Limb (tissue), 2 donors: Measurements from ENCODE around the gene ZBED1.
"Not testable (repeated sequence)": the region's sequence is repeated elsewhere in the genome, so short reads cannot be mapped to it uniquely, and the experiment has no call there.

Source experiments
- DNase-seq, 2 donors: peaks; one replicate each; pipeline ENCODE4 v3.0.0-alpha.2; 2016; ENCODE audit errors: extremely low spot score in 2 of 2

ZBED1 gene

DNA sequence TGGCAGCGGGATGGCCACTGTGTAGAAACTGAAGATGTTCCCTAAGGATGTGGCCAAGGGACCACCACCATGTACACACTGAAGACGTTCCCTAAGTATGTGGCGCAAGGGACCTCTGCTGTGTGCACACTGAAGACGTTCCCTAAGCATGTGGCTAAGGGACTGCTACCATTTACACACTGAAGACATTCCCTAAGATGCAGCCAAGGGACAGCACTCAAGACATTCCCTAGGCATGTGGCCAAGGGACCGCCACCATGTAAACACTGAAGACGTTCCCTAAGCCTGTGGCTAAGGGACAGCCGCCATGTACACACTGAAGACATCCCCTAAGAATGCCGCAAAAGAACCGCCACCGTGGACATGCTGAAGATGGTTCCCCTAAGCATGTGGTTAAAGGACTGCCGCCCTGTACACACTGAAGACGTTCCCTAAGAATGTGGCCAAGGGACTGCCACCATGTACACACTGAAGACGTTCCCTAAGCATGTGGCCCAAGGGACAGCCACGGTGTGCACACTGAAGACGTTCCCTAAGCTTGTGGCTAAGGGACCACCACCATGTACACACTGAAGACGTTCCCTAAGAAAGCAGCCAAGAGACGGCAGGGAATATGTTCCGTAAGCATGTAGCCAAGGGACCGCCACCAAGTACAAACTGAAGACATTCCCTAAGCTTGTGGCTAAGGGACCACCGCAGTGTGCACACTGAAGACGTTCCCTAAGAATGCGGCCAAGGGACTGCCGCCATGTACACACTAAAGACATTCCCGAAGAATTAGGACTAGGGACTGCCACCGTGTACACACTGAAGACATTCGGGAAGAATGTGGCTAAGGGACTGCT is 43.3 kb downstream of the ZBED1 start:
- no peak for DNase-seq

DNA sequence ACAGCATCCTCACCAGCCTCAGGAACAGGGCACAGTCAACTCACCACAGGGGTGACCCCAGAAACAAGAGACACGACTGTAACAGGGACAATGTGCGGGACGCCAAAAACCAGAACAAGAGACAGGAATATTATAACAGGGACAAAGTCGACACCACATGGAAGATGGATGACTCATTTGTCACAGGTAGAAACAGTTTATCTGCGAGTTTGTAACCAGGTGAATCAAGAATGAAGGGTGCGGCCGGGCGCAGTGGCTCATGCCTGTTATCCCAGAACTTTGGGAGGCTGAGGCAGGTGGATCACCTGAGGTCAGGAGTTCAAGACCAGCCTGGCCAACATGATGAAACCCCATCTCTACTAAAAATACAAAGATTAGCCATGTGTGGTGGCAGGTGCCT is 44.7 kb downstream of the ZBED1 start:
- DNase-seq = not testable (repeated sequence)

DNA sequence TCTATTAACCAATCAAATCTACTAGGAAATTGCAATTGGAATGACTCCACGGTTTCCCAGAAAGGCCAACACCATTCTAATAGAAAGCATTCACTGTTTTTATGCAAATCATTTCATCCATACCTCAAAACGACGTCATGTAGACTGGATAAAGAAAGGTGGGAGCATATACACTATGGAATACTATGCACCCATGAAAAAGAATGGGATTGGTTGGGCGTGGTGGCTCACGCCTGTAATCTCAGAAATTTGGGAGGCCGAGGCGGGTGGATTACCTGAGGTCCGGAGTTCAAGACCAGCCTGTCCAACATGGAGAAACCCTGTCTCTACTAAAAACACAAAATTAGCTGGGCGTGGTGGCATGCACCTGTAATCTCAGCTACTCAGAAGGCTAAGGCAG is 46.2 kb downstream of the ZBED1 start:
- not testable (repeated sequence) for DNase-seq

DNA sequence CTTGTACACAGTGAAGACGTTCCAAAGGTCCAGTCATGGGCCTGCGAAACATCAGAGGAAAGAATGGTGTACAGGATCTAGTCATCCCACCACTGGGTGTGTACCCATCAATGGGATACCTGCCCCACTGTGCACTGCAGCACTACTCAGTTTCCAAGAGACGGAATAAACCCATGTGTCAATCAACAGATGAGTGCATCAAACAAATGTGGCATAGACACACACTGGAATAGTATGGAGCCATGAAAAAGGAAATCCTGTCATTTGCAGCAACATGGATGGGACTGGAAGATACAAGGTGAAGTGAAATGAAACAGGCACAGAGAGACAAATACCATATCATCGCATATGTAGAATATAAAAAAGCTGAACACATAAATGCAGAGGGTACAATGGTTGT is 48.0 kb downstream of the ZBED1 start:
- DNase-seq = no peak

DNA sequence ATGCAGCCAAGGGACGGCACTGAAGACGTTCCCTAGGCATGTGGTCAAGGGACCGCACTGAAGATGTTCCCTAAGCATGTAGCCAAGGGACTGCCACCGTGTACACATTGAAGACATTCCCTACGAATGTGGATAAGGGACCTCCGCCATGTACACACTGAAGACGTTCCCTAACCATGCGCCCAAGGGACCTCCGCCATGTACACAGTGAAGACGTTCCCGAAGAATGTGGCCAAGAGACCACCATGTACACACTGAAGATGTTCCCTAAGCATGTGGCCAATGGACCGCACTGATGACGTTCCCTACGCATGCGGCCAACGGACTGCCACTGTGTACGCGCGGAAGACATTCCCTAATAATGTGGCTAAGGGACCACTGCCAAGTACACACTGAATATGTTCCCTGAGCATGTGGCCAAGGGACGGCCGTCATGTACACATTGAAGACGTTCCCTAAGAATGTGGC is 48.4 kb downstream of the ZBED1 start:
- no peak for DNase-seq

DNA sequence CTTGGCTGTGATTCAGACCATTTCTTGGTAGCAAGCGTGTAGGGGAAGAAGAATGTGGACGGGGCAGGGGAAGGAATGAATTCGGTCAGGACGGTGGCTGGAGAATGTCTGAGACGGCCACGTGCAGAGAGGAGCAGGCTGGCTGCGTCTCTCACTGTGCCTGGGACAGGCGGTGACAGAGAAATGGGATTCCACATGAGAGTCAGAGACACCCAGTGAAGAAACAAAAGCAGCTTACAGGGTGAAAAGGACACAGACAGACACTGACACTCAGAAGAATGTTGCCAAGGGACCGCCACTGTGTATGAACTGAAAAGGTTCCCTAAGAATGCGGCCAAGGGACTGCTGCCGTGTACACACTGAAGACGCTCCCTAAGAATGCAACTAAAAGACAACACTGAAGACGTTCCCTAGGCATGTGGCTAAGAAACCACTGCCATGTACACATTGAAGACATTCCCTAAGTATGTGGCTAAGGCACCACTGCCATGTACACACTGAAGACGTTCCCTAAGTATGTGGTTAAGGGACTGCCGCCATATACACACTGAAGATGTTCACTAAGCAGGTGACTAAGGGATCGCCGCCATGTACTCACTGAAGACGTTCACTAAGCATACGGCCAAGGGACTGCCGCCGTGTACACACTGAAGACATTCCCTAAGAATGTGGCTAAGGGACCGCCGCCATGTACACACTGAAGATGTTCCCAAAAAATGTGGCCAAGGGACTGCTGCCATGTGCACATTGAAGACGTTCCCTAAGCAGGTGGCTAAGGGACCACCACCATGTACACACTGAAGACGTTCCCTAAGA is 49.1 kb downstream of the ZBED1 start:
- no peak for DNase-seq

DNA sequence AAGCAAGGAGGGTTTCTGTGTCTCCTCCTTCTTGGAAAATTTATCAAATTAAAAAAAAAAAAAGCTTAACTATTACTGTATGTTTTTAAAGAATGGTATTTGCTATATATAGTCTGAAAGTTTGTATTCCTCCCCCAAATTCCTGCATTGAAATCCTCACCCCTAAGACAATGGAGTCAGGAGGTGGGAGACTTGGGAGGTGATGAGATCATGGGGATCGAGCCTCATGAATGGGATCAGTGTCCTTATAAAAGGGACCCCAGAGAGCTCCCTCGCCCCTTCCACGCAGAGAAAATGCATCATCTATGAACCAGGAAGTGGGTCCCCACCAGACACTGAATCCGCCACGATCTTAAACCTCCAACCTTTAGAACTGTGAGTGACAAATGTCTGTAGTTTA is 50.1 kb downstream of the ZBED1 start:
- no peak for DNase-seq

DNA sequence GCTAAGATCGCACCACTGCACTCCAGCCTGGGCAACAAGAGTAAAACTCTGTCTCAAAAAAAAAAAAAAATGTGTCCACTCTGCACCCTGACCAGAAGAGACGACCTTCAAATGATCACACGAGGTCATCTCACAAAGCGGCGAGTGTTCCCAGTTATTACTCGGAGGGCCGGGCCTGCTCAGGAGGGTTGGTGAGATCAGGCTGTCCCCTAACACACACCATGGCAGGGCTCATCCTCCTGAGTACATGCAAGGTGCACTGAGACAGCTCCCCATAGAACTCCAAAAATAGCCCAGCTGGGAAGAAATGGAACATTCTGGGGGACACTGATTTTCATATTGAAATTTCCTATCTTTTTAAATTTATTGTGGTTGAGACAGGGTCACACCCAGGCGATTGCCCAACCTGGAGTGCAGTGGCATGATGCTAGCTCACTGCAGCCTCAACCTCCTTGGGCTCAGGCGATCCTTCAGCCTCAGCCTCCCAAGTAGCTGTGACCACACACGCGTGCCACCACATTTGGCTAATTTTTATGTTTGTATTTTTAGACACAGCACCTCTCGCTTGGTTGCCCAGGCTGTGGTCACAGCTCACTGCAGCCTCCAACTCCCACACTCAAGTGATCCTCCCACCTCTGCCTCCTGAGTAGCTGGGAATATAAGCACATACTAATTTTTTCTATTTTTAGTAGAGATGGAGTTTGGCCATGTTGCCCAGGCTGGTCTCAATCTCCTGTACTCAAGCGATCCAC is 51.5 kb downstream of the ZBED1 start:
- DNase-seq = no peak

DNA sequence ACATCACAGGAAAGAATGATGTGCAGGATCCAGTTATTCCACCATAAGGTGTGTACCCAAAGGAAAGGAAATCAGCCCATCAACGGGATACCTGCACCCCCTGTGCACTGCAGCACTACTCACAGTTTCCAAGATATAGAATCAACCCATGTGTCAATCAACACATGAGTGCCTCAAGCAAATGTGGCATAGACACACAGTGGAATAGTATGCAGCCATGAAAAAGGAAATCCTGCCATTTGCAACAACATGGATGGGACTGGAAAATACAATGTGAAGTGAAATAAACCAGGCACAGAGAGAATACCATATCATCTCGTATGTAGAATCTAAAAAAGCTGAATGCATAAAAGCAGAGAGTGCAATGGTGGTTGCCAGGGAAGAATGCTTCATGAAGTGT is 53.3 kb downstream of the ZBED1 start:
- no peak for DNase-seq

DNA sequence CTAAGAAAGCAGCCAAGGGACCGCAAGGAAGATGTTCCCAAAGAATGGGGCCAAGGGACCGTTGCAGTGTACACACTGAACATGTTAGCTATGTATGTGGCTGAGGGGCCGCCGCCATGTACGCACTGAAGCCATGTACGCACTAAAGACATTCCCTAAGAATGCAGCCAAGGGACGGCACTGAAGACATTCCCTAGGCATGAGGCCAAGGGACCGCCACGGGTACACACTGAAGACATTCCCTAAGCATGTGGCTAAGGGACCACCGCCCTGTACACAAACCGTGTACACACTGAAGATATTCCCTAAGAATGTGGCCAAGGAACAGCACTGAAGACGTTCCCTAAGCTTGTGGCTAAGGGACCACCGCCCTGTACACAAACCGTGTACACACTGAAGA is 54.0 kb downstream of the ZBED1 start:
- no peak for DNase-seq

DNA sequence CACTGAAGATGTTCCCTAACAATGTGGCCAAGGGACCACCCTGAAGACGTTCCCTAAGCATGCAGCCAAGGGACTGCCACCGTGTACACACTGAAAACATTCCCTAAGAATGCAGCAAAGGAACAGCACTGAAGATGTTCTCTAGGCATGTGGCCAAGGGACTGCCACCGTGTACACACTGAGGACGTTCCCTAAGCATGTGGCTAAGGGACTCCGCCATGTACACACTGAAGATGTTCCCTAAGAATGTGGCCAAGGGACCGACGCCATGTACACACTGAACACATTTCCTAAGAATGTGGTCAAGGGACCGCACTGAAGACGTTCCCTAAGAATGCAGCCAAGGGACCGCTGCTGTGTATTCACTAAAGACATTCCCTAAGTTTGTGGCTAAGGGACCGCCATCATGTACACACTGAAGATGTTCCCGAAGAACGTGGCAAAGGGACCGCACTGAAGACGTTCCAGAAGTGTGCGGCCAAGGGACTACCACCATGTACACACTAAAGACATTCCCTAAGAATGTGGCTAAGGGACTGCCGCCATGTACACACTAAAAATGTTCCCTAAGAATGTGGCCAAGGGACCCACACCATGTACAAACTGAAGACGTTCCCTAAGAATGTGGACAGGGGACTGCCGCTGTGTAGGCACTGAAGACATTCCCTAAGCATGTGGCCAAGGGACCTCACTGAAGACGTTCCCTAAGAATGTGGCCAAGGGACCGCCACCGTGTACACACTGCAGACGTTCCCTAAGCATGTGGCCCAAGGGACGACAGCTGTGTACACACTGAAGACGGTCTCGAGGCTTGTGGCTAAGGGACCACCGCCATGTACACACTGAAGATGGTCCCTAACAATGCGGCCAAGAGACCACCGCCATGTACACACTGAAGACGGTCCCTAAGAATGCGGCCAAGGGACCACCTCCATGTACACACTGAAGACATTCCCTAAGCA is 54.8 kb downstream of the ZBED1 start:
- no peak for DNase-seq

DNA sequence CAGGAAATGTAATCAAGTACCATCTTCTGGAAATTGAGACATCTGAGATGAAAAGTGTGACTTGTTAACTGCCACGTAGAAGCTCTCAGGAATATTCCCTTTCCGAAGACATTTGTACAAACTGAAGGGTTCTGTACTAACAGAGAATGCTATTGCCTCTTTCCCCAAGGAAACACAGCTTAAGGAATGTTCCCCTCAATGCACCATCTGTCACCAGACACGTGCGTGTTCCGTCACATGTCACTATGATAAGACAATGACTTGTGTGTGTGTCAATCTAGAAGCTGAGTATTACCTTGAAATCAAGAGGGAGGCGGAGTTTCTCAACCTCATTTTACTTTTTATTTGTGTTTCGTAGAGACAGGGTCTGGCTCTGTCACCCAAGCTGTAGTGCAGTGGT is 58.1 kb downstream of the ZBED1 start:
- DNase-seq = no peak

DNA sequence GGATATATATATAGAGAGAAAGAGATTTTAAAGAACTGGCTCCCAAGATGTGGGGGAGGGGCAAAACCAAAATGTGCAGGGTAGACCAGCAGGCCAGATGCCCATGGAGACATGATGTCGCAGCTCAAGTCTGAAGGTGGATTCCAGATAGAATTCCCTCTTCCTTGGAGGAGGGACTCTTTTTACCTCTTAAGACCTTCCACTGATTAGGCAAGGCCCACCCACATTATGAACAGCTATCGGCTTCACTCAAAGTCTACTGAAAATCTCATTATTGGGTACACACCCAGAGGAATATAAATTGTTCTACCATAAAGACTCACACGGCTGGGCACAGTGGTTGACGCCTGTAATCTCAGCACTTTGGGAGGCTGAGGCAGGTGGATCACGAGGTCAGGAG is 59.3 kb downstream of the ZBED1 start:
- DNase-seq = no peak

DNA sequence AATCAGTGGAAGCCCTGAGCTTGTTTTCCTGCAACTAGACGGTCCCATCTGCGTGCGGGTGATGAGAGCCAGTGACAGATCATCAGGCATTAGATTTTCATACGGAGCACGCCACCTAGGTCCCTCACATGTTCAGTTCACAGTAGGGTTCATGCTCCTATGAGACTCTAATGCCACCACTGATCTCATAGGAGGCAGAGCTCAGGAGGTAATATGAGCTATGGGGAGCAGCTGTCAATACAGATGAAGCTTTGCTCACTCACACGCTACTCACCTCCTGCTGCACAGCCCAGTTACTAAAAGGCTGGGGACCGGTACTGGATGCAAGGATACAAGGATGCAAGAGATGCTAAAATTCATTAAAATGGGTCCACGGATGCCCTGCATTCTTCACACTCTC is 61.2 kb downstream of the ZBED1 start:
- no peak for DNase-seq
